CD14-positive monocyte (primary cell): Measurements from ENCODE around the gene KIAA1549. TPM values are rescaled to one million over a fixed set of nuclear protein-coding genes. Genes with fewer than 3 reads are reported as not detected.

ENCODE experiments used
- DNase-seq, 3 donors: peaks; one replicate each; pipeline ENCODE4 v3.0.0-alpha.2; 2011 to 2022
- H2AFZ ChIP-seq: 2 replicates; pipeline ENCODE4 v1.6.0; 2012; ENCODE audit warnings: mild to moderate bottlenecking, low read depth, low read length, inconsistent platforms; ENCODE audit not compliant: insufficient read depth, poor library complexity, severe bottlenecking
- H3K27ac ChIP-seq, 2 donors: 1 replicate in 1 of 2; 2 replicates in 1 of 2; pipeline ENCODE4 v1.5.1; 2012 to 2013; ENCODE audit warnings: low read length in 2 of 2, control low read depth in 1 of 2, inconsistent platforms in 1 of 2, low read depth in 1 of 2, mild to moderate bottlenecking in 1 of 2
- H3K27me3 ChIP-seq, 2 donors: one replicate each; pipeline versions ENCODE4 v1.6.0 to v1.6.1; 2011 to 2013; ENCODE audit warnings: low read length in 2 of 2; ENCODE audit not compliant: control insufficient read depth in 2 of 2, insufficient read depth in 2 of 2
- H3K36me3 ChIP-seq, 2 donors: replicated peaks in 1 of 2; 1 replicate in 1 of 2; 2 replicates in 1 of 2; pipeline versions ENCODE4 v1.5.1 to v1.6.1; 2012 to 2013; ENCODE audit warnings: low read length in 2 of 2, control low read depth in 1 of 2, inconsistent platforms in 1 of 2, mild to moderate bottlenecking in 1 of 2; ENCODE audit not compliant: insufficient read depth in 2 of 2, control insufficient read depth in 1 of 2
- H3K4me1 ChIP-seq, 2 donors: 1 replicate in 1 of 2; 2 replicates in 1 of 2; pipeline versions ENCODE4 v1.5.1 to v1.6.1; 2012 to 2013; ENCODE audit warnings: low read length in 2 of 2, control low read depth in 1 of 2, inconsistent platforms in 1 of 2, mild to moderate bottlenecking in 1 of 2, moderate library complexity in 1 of 2; ENCODE audit not compliant: insufficient read depth in 2 of 2, control insufficient read depth in 1 of 2
- H3K4me2 ChIP-seq: replicated peaks from 2 replicates; pipeline ENCODE3; 2012; ENCODE audit warnings: low read length, moderate library complexity, mild to moderate bottlenecking; ENCODE audit not compliant: poor library complexity, severe bottlenecking; ENCODE audit errors: extremely low read depth
- H3K4me3 ChIP-seq, 3 experiments: fragments of 200-600 bp in 1 of 3; sonication (generic) in 1 of 3; replicated peaks in 1 of 3; 1 replicate in 2 of 3; 2 replicates in 1 of 3; pipeline ENCODE4 v1.5.1; 2011 to 2013; ENCODE audit warnings: low read length in 3 of 3, mild to moderate bottlenecking in 3 of 3, control low read depth in 2 of 3, low read depth in 2 of 3, inconsistent platforms in 1 of 3, moderate library complexity in 1 of 3
- H3K79me2 ChIP-seq: 2 replicates; pipeline ENCODE4 v1.6.0; 2012; ENCODE audit warnings: mild to moderate bottlenecking, control low read depth, inconsistent platforms, low read length, moderate library complexity; ENCODE audit not compliant: insufficient read depth
- H3K9ac ChIP-seq: 2 replicates; pipeline ENCODE4 v1.6.0; 2017; ENCODE audit warnings: low read length, mild to moderate bottlenecking; ENCODE audit not compliant: insufficient read depth, poor library complexity, severe bottlenecking
- H3K9me3 ChIP-seq, 2 donors: replicated peaks in 1 of 2; 1 replicate in 1 of 2; 2 replicates in 1 of 2; pipeline versions ENCODE4 v1.5.1 to v1.6.1; 2012 to 2013; ENCODE audit warnings: low read length in 2 of 2, control low read depth in 1 of 2; ENCODE audit not compliant: control insufficient read depth in 1 of 2, insufficient read depth in 1 of 2
- H4K20me1 ChIP-seq: 2 replicates; pipeline ENCODE4 v1.6.0; 2012; ENCODE audit warnings: mild to moderate bottlenecking, low read length, control low read depth, moderate library complexity; ENCODE audit not compliant: insufficient read depth
- H3K27ac Mint-ChIP-seq, 7 donors: one replicate each; pipeline ENCODE4 v1.8.0; 2020; ENCODE audit warnings: mild to moderate bottlenecking in 7 of 7, mixed read lengths in 7 of 7, moderate library complexity in 6 of 7, inconsistent platforms in 2 of 7
- H3K27me3 Mint-ChIP-seq, 3 donors: one replicate each; pipeline ENCODE4 v1.8.0; 2021 to 2022; ENCODE audit warnings: low read depth in 3 of 3, mild to moderate bottlenecking in 3 of 3, mixed read lengths in 3 of 3, moderate library complexity in 3 of 3, inconsistent platforms in 1 of 3
- H3K36me3 Mint-ChIP-seq, 2 donors: one replicate each; pipeline ENCODE4 v1.8.0; 2020; ENCODE audit warnings: mixed read lengths in 2 of 2, inconsistent platforms in 1 of 2, mild to moderate bottlenecking in 1 of 2
- H3K4me1 Mint-ChIP-seq: one replicate; pipeline ENCODE4 v1.8.0; 2020; ENCODE audit warnings: mild to moderate bottlenecking, mixed read lengths
- H3K4me3 Mint-ChIP-seq, 2 donors: one replicate each; pipeline ENCODE4 v1.8.0; 2020; ENCODE audit warnings: mild to moderate bottlenecking in 2 of 2, mixed read lengths in 2 of 2, moderate library complexity in 1 of 2
- H3K9me3 Mint-ChIP-seq, 7 donors: one replicate each; pipeline ENCODE4 v1.8.0; 2020 to 2022; ENCODE audit warnings: mixed read lengths in 7 of 7, mild to moderate bottlenecking in 6 of 7, moderate library complexity in 6 of 7, inconsistent platforms in 2 of 7
- WGBS: methylation state at CpG from one replicate; pipeline ENCODE4 v1.1.5; 2013; ENCODE audit warnings: missing lambda C conversion rate; ENCODE audit not compliant: insufficient coverage; 5-methylcytosine and 5-hydroxymethylcytosine counted together
- intact Hi-C, 2 donors: fragments of 100-400 bp; cut with micrococcal nuclease; formaldehyde crosslinking; loops; one replicate each; pipeline versions ENCODE4 v1.15.0 to v1.15.1; 2023
- polyA plus RNA-seq, 3 donors: library from polyadenylated mRNA; depleted of rRNA in 1 of 3; unstranded in 2 of 3; stranded (reverse) in 1 of 3; fragments of 300-500 nt in 2 of 3; fragments of >200 nt in 1 of 3; fragmentation: Illumina TruSeq in 2 of 3; gene quantifications; 1 replicate in 2 of 3; 2 replicates in 1 of 3; pipeline ENCODE4 v1.2.3, GENCODE V29; 2012 to 2021
- TF ChIP-seq, protein P1 (sequence below): fragments of 200-600 bp; IDR thresholded peaks from one replicate; pipeline ENCODE4 v1.8.0; 2022; ENCODE audit warnings: antibody characterized with exemption, mild to moderate bottlenecking

KIAA1549 gene
- polyA plus RNA-seq, 3 donors: 0.03 TPM; not detected in 1

- no peak overlapping the region for H3K4me3 Mint-ChIP-seq
- H3K4me3 ChIP-seq: no peak overlapping the region
- peaks cover 7 to 21% of the 10 kb centered on the region in 2 donors for H3K4me1 ChIP-seq
- H3K9ac ChIP-seq: no peak overlapping the region
- TF ChIP-seq, protein P1, sequence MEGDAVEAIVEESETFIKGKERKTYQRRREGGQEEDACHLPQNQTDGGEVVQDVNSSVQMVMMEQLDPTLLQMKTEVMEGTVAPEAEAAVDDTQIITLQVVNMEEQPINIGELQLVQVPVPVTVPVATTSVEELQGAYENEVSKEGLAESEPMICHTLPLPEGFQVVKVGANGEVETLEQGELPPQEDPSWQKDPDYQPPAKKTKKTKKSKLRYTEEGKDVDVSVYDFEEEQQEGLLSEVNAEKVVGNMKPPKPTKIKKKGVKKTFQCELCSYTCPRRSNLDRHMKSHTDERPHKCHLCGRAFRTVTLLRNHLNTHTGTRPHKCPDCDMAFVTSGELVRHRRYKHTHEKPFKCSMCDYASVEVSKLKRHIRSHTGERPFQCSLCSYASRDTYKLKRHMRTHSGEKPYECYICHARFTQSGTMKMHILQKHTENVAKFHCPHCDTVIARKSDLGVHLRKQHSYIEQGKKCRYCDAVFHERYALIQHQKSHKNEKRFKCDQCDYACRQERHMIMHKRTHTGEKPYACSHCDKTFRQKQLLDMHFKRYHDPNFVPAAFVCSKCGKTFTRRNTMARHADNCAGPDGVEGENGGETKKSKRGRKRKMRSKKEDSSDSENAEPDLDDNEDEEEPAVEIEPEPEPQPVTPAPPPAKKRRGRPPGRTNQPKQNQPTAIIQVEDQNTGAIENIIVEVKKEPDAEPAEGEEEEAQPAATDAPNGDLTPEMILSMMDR: peak; percentile 18
- H3K79me2 ChIP-seq: no peaks in the 10 kb centered on the region
- no peaks in the 10 kb centered on the region for H3K27me3 Mint-ChIP-seq
- H4K20me1 ChIP-seq: no peaks in the 10 kb centered on the region
- DNase-seq: no peak
- peak overlapping the region in 1 of 7 donors; percentile 51 for H3K27ac Mint-ChIP-seq
- H3K9me3 Mint-ChIP-seq: no peaks in the 10 kb centered on the region
- no peak overlapping the region for H3K27ac ChIP-seq
- H3K27me3 ChIP-seq: no peaks in the 10 kb centered on the region
- H3K36me3 Mint-ChIP-seq: no peaks in the 10 kb centered on the region
- peak overlapping the region; percentile 16 for H2AFZ ChIP-seq
- no peaks in the 10 kb centered on the region for H3K36me3 ChIP-seq
- WGBS: 42% methylated on average over 4 of the region's 4 CpGs
- peaks cover 24% of the 10 kb centered on the region for H3K4me1 Mint-ChIP-seq
- H3K9me3 ChIP-seq: no peaks in the 10 kb centered on the region
- H3K4me2 ChIP-seq: no peak overlapping the region
- intact Hi-C loops: no loop called here
Measured at GRCh38 chr7:138865843-138866242, 115.3 kb downstream of the KIAA1549 start.

DNA sequence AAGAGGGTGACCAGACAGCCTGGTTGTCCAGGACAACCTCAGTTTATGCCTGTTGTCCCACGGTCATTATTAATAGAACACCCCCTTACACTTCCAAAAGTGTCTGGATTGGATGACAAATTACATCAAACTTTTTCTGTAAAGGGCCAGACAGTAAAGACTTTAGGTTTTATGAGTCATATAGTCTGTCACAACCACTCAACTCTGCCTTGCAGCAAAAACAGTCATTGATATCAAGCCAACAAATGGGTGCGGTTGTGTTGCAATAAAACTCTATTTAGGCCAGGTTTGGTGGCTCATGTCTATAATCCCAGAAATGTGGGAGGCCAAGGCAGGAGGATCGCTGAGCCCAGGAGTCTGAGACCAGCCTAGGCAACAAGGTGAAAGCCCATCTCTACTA, 116.5 kb downstream of the KIAA1549 start:
- H3K4me2 ChIP-seq: no peak overlapping the region
- Mint-ChIP-seq H3K4me3 (no peak overlapping the region), H3K9me3 (no peaks in the 10 kb centered on the region), H3K27me3 (no peaks in the 10 kb centered on the region), H3K4me1 (peaks cover 24% of the 10 kb centered on the region), H3K27ac (peak overlapping the region in 4 of 7 donors; percentile 2 to 79 (median 46)), H3K36me3 (no peaks in the 10 kb centered on the region)
- no peaks in the 10 kb centered on the region for H3K9me3 ChIP-seq
- peak overlapping the region; percentile 16 for H2AFZ ChIP-seq
- H3K4me3 ChIP-seq: no peak overlapping the region
- peak overlapping the region in 1 of 2 donors; percentile 46 for H3K27ac ChIP-seq
- peaks cover 7 to 21% of the 10 kb centered on the region in 2 donors for H3K4me1 ChIP-seq
- no CpG with 5 or more reads among the region's 3 CpGs for WGBS
- intact Hi-C loops: no loop called here
- H3K9ac ChIP-seq: no peak overlapping the region
- H3K79me2 ChIP-seq: no peaks in the 10 kb centered on the region
- no peaks in the 10 kb centered on the region for H4K20me1 ChIP-seq
- H3K36me3 ChIP-seq: no peaks in the 10 kb centered on the region
- H3K27me3 ChIP-seq: no peaks in the 10 kb centered on the region
- TF ChIP-seq, protein P1: no peak
- peak; percentile 50 to 59 (median 54) for DNase-seq
